Lower lobe of right lung (tissue), 2 donors: ENCODE measurements around the gene PYGM. TPM values are rescaled to one million over a fixed set of nuclear protein-coding genes. Genes with fewer than 3 reads are reported as not detected.

Source experiments
- ATAC-seq, 2 donors: fragments of 200-7000 bp; cut with Tn5 transposase; one replicate each; pipeline ENCODE4 v1.9.1; 2020 to 2022; ENCODE audit warnings: mild to moderate bottlenecking in 2 of 2, moderate library complexity in 2 of 2
- DNase-seq: peaks from one replicate; pipeline ENCODE4 v3.0.0-alpha.2; 2020
- H3K27ac ChIP-seq: fragments of 200-600 bp; one replicate; pipeline ENCODE4 v1.8.0; 2022
- H3K27me3 ChIP-seq: fragments of 200-600 bp; one replicate; pipeline ENCODE4 v1.8.0; 2022; ENCODE audit warnings: low read depth
- H3K36me3 ChIP-seq: fragments of 200-600 bp; one replicate; pipeline ENCODE4 v1.8.0; 2022; ENCODE audit warnings: mild to moderate bottlenecking
- H3K4me1 ChIP-seq: fragments of 200-600 bp; one replicate; pipeline ENCODE4 v1.8.0; 2022
- H3K4me3 ChIP-seq: fragments of 200-600 bp; one replicate; pipeline ENCODE4 v1.8.0; 2022; ENCODE audit warnings: mild to moderate bottlenecking
- H3K9me3 ChIP-seq: fragments of 200-600 bp; one replicate; pipeline ENCODE4 v1.8.0; 2022
- intact Hi-C: fragments of 100-400 bp; cut with DNase I; formaldehyde crosslinking; loops from one replicate; pipeline ENCODE4 v1.11.0; 2022
- total RNA-seq: library from RNA; stranded (reverse); fragmentation: NEBNext Ultra II Directional; extraction: Animal tissue kit (Norgen Biotek cat#: 25700); gene quantifications from one replicate; pipeline ENCODE4 v1.2.1, GENCODE V29; 2021
- TF ChIP-seq, protein P1 (sequence below): fragments of 200-600 bp; IDR thresholded peaks from one replicate; pipeline ENCODE4 v1.8.0; 2022; ENCODE audit warnings: antibody characterized with exemption, mild to moderate bottlenecking
- donor health status: DM: no; HTN: yes; CAD: no; lungs with severe emphysema.

PYGM gene
- total RNA-seq, 1 donor from 2014 or later: 2.6 TPM

DNA sequence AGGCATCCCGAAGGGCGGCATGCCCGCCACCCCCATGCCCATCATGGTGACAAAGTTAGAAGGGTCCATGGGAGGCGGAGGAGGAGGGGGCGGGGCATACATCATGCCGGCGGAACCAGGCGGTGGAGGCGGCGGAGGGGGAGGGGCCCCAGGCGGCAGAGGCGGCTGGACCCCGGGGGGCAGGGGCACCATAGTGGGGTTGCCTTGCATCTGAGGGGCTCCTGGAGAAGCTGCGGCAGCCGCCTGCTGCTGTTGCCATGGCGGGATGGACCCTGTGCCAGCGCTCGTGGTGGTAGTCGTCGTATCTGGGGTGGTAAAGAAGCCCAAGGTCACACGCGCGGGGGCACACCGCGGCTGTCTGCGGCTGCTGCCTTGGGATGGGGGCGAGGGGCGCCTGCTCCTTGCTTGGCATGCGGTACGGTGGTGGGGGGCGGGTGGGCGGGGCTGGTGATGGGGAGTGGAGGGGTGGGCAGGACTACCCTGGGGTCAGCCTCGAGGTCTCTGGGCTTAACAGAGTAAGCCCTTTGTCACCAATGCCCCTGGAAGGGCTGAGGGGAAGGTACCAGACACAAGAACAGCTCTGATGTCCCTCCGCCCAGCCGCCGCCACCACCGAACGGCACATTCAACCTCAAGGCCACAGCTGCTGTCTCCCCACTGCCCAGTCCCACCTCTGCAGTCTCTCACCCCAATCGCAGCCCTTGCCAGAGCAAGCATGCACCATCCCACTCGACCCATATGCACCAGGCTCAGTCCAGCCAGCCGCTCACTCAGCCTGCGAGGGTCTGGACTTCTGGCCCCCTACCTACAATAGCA lies 6.3 kb upstream of the PYGM start:
- Histone ChIP-seq H3K4me1 (peaks cover 35% of the 10 kb centered on the region), H3K9me3 (no peaks in the 10 kb centered on the region), H3K27ac (no peak overlapping the region), H3K27me3 (no peaks in the 10 kb centered on the region), H3K4me3 (no peak overlapping the region), H3K36me3 (peaks cover 92% of the 10 kb centered on the region)
- TF ChIP-seq, protein P1, sequence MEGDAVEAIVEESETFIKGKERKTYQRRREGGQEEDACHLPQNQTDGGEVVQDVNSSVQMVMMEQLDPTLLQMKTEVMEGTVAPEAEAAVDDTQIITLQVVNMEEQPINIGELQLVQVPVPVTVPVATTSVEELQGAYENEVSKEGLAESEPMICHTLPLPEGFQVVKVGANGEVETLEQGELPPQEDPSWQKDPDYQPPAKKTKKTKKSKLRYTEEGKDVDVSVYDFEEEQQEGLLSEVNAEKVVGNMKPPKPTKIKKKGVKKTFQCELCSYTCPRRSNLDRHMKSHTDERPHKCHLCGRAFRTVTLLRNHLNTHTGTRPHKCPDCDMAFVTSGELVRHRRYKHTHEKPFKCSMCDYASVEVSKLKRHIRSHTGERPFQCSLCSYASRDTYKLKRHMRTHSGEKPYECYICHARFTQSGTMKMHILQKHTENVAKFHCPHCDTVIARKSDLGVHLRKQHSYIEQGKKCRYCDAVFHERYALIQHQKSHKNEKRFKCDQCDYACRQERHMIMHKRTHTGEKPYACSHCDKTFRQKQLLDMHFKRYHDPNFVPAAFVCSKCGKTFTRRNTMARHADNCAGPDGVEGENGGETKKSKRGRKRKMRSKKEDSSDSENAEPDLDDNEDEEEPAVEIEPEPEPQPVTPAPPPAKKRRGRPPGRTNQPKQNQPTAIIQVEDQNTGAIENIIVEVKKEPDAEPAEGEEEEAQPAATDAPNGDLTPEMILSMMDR: no peak
- intact Hi-C loops: no loop called here
- DNase-seq (no peak), ATAC-seq (peak in 1 of 2 donors; percentile 1)

DNA sequence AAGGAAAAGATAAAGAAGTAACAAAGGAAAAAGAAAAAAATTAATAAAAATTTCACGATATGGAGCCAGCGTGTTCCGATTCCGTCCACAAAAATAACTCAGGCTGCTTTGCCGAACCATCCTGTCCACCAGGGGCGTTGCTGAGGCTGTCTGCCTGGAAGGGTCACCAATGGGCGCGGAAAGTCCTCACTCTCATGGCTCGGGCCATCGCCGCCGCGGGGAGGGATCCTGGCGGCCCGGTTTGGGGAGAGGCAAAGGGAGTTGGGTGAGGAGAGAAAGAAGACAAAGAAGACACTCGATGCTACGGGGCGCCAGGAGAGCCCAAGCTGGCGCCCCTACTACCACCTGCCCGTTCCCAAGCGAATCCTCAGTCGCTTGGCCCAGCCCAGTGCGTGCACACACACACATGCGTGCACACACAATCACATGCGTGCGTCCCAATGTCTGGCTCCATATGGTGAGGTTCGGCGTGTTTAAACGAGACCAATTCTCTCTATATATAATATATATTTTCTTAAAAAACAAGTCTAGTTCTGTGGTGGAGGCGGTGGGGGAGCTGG lies 5.6 kb upstream of the PYGM start:
- H3K9me3 ChIP-seq: no peaks in the 10 kb centered on the region
- DNase-seq (no peak), ATAC-seq (no peak)
- TF ChIP-seq, protein P1: no peak
- H3K4me3 ChIP-seq: no peak overlapping the region
- peaks cover 37% of the 10 kb centered on the region for H3K4me1 ChIP-seq
- H3K27ac ChIP-seq: no peak overlapping the region
- intact Hi-C loops: no loop called here
- H3K36me3 ChIP-seq: peaks cover 85% of the 10 kb centered on the region
- H3K27me3 ChIP-seq: no peaks in the 10 kb centered on the region

DNA sequence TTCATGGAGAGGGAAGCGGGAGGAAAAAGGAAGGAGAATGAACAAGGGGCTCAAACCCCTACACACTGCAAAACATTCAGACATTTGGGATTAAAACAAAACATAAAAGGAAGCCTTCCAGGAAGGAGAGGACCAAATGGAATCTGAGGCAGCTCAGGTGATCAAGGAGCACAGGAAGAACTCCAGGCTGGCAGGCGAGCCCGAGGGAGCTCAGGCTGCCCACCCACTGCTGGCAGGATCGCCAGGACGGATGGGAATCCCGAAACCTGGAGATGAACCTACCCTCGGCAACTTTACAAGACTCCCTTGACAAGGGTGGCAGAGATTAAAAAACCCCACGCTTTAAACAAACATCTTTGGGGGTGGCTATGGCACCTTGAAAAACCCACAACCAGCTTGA lies 5.0 kb upstream of the PYGM start:
- intact Hi-C loops: no loop called here
- TF ChIP-seq, protein P1: no peak
- DNase-seq: no peak
- Histone ChIP-seq H3K27ac (no peak overlapping the region), H3K36me3 (peaks cover 79% of the 10 kb centered on the region), H3K4me1 (peaks cover 43% of the 10 kb centered on the region), H3K9me3 (no peaks in the 10 kb centered on the region), H3K27me3 (no peaks in the 10 kb centered on the region), H3K4me3 (no peak overlapping the region)
- ATAC-seq: no peak

DNA sequence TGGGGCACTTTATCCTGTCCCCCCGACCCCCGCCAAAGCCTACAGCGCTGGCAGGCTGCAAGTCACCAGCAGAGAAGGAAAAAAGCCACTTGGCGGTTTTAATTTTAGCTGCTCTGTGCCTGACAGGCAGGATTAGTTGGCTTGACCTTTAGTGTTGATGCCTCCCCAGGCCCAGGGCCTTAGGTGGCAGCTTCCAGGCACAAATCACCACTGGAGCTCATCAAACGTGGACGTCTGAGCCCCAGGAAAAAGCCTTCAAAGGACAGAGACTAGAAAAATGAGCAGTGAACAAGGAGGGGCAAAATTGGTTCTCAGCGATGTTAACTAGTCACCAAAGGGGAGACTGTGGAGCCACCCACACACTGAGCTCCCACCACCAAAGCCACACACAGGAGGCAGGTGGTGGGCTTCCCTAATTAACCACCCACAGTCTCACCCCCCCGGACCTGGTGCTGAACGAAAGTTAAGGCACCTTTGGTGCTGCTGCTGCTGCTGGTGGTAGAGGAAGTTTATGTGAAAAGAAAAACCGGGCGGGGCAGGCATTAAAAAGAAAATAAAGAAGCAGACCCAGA lies 4.4 kb upstream of the PYGM start:
- Histone ChIP-seq H3K36me3 (peaks cover 73% of the 10 kb centered on the region), H3K4me3 (no peak overlapping the region), H3K9me3 (no peaks in the 10 kb centered on the region), H3K27me3 (no peaks in the 10 kb centered on the region), H3K4me1 (peaks cover 49% of the 10 kb centered on the region), H3K27ac (peak overlapping the region; percentile 47)
- ATAC-seq (no peak), DNase-seq (no peak)
- intact Hi-C loops: no loop called here
- TF ChIP-seq, protein P1: no peak

DNA sequence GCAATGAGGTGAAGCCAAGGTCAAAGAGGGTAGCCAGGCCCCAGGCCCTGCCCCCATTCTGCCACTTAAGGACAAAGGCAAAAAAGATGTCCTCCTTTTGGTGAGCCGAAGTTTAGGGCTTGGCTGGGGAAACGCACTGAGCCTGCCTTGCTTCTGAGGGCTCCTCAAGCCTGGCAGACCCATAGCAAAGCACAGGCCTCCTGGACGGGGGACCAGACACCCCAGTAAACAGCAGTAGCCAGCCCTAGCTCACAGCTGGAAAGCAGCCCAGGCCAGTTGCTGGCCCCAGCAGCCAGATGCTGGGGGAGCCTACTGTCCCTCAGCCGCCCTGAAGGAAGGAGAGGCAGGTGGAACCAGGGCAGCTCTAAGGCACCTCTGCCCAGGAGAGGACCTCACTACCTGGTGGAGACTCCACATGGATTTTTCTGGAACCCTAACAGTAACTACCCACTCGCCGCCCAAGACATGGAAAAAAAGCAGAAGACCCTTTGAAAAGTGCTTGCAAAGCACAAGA lies 3.8 kb upstream of the PYGM start:
- peaks cover 67% of the 10 kb centered on the region for H3K36me3 ChIP-seq
- intact Hi-C loops: no loop called here
- H3K27me3 ChIP-seq: no peaks in the 10 kb centered on the region
- ATAC-seq (no peak), DNase-seq (no peak)
- no peaks in the 10 kb centered on the region for H3K9me3 ChIP-seq
- H3K4me1 ChIP-seq: peaks cover 51% of the 10 kb centered on the region
- no peak overlapping the region for H3K4me3 ChIP-seq
- H3K27ac ChIP-seq: peak overlapping the region; percentile 47
- TF ChIP-seq, protein P1: no peak
